NCI-H510A treated with DMSO at 0.1 percent for 48 hours (cell line): Measurements from ENCODE around the gene MAB21L1.
A peak's percentile ranks its signal among the peaks of the same experiment; 100 is the strongest.

Experiments
- DNase-seq: peaks from one replicate; lab custom pipeline; 2025; lab: John Stamatoyannopoulos, UW

The MAB21L1 gene

GRCh38 chr13:35475960-35476943, at the start of gene MAB21L1:
Gene MAB21L1, minus strand, starts transcription at chr13:35476689. Its CDS starts 551 bp downstream, at chr13:35476138.
- DNase-seq: peak; percentile 54

GRCh38 chr13:35524171-35524570, 47.7 kb upstream of the MAB21L1 start:
- DNase-seq: no peak

GRCh38 chr13:35518337-35518946, 42.0 kb upstream of the MAB21L1 start:
- no peak for DNase-seq

GRCh38 chr13:35514801-35515502, 38.5 kb upstream of the MAB21L1 start:
- no peak for DNase-seq

GRCh38 chr13:35514061-35514477, 37.6 kb upstream of the MAB21L1 start:
- no peak for DNase-seq

GRCh38 chr13:35512271-35512920, 35.9 kb upstream of the MAB21L1 start:
- DNase-seq: no peak

- DNase-seq: no peak
Observed at GRCh38 chr13:35502456-35502855, 26.0 kb upstream of the MAB21L1 start.

- no peak for DNase-seq
Observed at GRCh38 chr13:35501661-35502235, 25.3 kb upstream of the MAB21L1 start.

GRCh38 chr13:35500144-35500543, 23.7 kb upstream of the MAB21L1 start:
- DNase-seq: no peak

- peak; percentile 34 for DNase-seq
Observed at GRCh38 chr13:35499676-35500075, 23.2 kb upstream of the MAB21L1 start.

GRCh38 chr13:35499196-35499662, 22.7 kb upstream of the MAB21L1 start:
- peak; percentile 92 for DNase-seq

GRCh38 chr13:35498231-35498630, 21.7 kb upstream of the MAB21L1 start:
- DNase-seq: no peak

- no peak for DNase-seq
Observed at GRCh38 chr13:35496761-35497386, 20.4 kb upstream of the MAB21L1 start.

- DNase-seq: no peak
Observed at GRCh38 chr13:35496006-35496405, 19.5 kb upstream of the MAB21L1 start.

- DNase-seq: no peak
Observed at GRCh38 chr13:35489050-35489449, 12.6 kb upstream of the MAB21L1 start.

GRCh38 chr13:35485424-35485823, 8.9 kb upstream of the MAB21L1 start:
- peak; percentile 18 for DNase-seq

- DNase-seq: no peak
Observed at GRCh38 chr13:35484384-35484783, 7.9 kb upstream of the MAB21L1 start.

GRCh38 chr13:35483761-35484160, 7.3 kb upstream of the MAB21L1 start:
- no peak for DNase-seq

- no peak for DNase-seq
Observed at GRCh38 chr13:35482527-35482926, 6.0 kb upstream of the MAB21L1 start.

GRCh38 chr13:35481777-35482176, 5.3 kb upstream of the MAB21L1 start:
- no peak for DNase-seq

- DNase-seq: no peak
Observed at GRCh38 chr13:35480346-35480745, 3.9 kb upstream of the MAB21L1 start.
